ENCODE measurements around the gene SETD7. TPM values are rescaled to one million over a fixed set of nuclear protein-coding genes. Genes with fewer than 3 reads are reported as not detected.

Gene SETD7
- total and polyA plus RNA-seq, 2 experiments from 2014 or later: 4.8 to 20.4 TPM

DNA sequence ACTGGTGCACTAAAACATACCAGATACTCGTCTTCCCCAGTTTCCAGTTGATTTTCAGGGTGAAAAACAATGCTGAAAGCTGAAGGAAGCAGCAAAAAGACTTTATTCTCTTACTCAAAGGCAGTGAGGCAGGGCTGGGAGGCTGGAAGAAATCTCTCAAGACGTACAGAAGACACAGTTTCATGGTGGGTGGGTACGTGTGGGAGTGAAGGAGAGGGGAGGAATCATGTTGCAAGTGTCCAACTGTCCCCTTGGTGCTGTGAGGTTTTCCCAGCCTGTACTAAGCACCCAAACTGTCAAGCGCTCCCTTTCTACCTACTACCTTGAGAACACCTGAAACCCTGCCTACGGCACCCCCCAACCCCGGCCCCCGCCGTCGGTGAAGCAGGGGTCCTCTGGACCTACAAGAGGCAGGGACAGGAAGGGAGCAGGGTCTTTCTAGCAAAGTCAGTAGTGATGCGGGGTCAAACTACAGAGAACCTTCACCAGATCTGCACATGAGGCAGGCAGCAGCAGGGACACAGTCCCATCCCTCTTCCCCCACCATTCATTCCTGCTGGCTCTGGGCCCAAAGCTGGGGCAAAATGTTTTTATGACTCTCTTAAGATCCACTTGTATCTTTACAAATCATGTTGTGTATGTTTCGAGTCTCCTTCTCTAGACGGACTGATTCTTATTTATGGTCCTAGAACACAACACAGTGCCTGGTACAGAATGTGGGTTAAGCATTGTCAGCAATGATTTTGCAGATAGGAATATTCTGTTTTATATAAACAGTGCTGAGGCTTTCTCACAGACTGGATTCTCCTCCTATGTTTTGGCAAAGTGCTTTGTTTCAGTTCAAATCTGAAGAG lies 2.4 kb upstream of the SETD7 start:
- no peaks in the 10 kb centered on the region for H3K9me3 ChIP-seq (ENCODE audit: low read depth)
- no peak for DNase-seq (ENCODE audit: low read depth in 1 of 2, low spot score in 1 of 2)
- H3K27me3 ChIP-seq: peaks cover 14% of the 10 kb centered on the region
- H3K4me1 ChIP-seq (ENCODE audit: low read depth): peaks cover 31% of the 10 kb centered on the region
- TF ChIP-seq, protein P1, sequence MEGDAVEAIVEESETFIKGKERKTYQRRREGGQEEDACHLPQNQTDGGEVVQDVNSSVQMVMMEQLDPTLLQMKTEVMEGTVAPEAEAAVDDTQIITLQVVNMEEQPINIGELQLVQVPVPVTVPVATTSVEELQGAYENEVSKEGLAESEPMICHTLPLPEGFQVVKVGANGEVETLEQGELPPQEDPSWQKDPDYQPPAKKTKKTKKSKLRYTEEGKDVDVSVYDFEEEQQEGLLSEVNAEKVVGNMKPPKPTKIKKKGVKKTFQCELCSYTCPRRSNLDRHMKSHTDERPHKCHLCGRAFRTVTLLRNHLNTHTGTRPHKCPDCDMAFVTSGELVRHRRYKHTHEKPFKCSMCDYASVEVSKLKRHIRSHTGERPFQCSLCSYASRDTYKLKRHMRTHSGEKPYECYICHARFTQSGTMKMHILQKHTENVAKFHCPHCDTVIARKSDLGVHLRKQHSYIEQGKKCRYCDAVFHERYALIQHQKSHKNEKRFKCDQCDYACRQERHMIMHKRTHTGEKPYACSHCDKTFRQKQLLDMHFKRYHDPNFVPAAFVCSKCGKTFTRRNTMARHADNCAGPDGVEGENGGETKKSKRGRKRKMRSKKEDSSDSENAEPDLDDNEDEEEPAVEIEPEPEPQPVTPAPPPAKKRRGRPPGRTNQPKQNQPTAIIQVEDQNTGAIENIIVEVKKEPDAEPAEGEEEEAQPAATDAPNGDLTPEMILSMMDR (IDR thresholded peaks at IDR 0.05; ENCODE audit: low read depth, low read length): no peak
- H3K36me3 ChIP-seq: no peaks in the 10 kb centered on the region
- H3K27ac ChIP-seq: no peak overlapping the region
- no peak overlapping the region for H3K4me3 ChIP-seq

- TF ChIP-seq, protein P1 (IDR thresholded peaks at IDR 0.05; ENCODE audit: low read depth, low read length): no peak
- Histone ChIP-seq H3K36me3 (no peaks in the 10 kb centered on the region), H3K4me3 (peak overlapping the region; percentile 71), H3K27ac (no peak overlapping the region), H3K9me3 (ENCODE audit: low read depth) (no peaks in the 10 kb centered on the region), H3K27me3 (peaks cover 14% of the 10 kb centered on the region), H3K4me1 (ENCODE audit: low read depth) (peaks cover 39% of the 10 kb centered on the region)
- no peak for DNase-seq (ENCODE audit: low read depth in 1 of 2, low spot score in 1 of 2)
These were observed 1.6 kb upstream of the SETD7 start for GRCh38 chr4:139557556-139558110.

DNA sequence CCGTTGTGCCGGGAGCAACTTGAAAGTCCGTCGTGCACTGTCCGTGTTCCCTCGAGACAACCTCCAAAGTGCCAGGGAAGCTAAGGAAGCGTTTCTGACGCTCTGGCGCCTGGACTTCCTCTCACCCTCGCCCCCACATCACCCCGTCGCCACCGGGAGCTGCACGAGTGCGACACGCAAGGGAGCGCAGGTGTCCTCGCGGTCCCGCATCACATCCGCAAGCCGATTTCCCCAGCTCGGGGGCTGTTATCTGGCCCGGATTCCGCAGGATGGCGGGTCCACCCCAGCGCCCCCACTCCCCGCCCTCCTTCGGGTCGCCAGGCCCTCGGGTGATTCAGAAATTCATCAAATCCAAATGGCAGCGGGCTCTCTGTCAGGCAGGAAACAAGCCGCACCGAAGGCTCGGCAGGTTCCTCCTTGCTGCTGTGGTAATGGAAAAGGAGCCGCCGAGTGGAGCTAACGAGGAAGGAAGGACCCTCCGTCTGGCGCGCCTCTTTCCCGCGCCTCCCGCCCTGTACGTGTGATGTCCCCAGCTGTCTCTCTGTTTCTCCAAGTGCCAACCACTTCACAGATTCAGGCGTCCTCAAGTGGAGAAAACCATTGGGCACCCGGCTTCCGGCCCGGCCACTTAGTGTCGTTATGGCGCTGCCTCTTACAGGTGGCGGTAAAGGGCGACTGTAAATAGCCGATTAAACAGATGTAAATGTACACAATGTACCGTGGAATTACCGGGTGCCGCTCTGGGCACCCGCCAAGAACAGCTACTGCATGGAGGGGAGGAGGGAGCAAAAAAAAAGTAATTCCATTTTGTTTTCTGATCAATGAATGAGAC lies 921 bp upstream of the SETD7 start:
- Histone ChIP-seq H3K9me3 (ENCODE audit: low read depth) (no peaks in the 10 kb centered on the region), H3K27me3 (peaks cover 14% of the 10 kb centered on the region)
- DNase-seq (ENCODE audit: low read depth in 1 of 2, low spot score in 1 of 2): peak in 1 of 2 donors; percentile 63

DNA sequence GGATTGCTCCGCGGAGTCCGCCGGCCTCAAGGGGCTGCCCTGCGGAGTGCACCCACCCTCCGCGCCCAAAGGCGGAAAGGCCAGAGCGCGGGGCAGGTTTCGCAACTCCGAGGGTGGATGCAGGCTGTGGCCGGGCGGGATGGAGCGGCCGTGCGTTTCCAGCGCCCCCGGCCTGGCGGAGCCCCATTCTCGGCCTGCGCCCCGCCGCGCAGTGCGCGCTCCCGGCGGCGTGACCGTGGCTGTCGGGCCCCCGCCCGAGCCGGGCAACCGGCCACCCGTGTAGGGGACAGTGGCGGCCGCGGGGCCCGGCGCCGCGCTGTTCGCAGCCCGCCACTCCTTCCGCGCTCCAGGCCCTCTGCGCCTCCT lies 331 bp downstream of the SETD7 start:
- peak overlapping the region; percentile 71 for H3K4me3 ChIP-seq
- H3K9me3 ChIP-seq (ENCODE audit: low read depth): no peaks in the 10 kb centered on the region
- peaks cover 54% of the 10 kb centered on the region for H3K4me1 ChIP-seq (ENCODE audit: low read depth)
- DNase-seq (ENCODE audit: low read depth in 1 of 2, low spot score in 1 of 2): peak in 1 of 2 donors; percentile 42
- peak overlapping the region; percentile 70 for H3K27ac ChIP-seq
- peaks cover 14% of the 10 kb centered on the region for H3K27me3 ChIP-seq
- TF ChIP-seq, protein P1 (IDR thresholded peaks at IDR 0.05; ENCODE audit: low read depth, low read length): no peak
- H3K36me3 ChIP-seq: no peaks in the 10 kb centered on the region

More for the DNA sequence above, 921 bp upstream of the SETD7 start:
- H3K36me3 ChIP-seq: no peaks in the 10 kb centered on the region
- TF ChIP-seq, protein P1 (IDR thresholded peaks at IDR 0.05; ENCODE audit: low read depth, low read length): no peak
- peaks cover 45% of the 10 kb centered on the region for H3K4me1 ChIP-seq (ENCODE audit: low read depth)
- H3K4me3 ChIP-seq: peak overlapping the region; percentile 71
- H3K27ac ChIP-seq: no peak overlapping the region

DNA sequence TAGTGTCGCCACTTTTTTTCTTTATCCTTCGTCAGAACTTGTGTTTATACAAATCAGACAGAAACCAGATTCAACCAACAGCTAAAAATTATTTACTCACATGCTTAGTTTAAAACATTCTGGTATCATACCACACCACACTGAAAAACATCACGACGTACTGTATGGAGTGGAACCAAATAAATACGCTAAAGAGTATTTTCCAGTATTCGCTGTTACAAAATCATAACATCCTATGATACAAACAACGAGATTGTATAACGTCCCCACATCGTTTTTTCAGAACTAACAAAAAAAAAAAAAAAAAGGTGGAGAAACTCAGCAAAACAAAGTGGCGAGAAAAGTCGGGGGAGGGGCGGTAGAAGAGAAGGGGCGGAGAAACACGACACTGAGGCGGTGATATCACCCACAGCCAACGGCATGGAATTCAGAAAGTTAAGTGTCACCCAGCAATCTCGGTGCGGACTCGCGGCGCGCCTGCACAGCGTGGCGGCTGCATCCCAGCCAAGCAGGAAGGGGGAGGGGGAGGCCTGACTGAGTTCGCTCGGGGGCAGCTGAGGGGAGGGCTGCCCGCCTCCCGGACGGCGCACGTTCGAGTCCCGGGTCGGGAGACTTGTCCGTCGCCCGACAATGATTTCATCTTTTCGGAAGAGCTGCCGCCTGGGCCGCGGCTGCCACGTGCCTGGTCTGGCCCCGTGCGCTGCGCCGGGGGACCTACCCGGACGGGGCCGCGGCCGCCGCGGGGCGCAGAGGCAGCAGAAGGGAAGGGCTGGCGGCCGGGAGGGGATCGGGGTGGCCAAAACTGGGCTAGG lies 920 bp downstream of the SETD7 start:
- Histone ChIP-seq H3K4me3 (peak overlapping the region; percentile 71), H3K27ac (peak overlapping the region; percentile 70), H3K9me3 (ENCODE audit: low read depth) (no peaks in the 10 kb centered on the region), H3K36me3 (no peaks in the 10 kb centered on the region), H3K27me3 (peaks cover 14% of the 10 kb centered on the region), H3K4me1 (ENCODE audit: low read depth) (peaks cover 48% of the 10 kb centered on the region)
- TF ChIP-seq, protein P1 (IDR thresholded peaks at IDR 0.05; ENCODE audit: low read depth, low read length): no peak
- DNase-seq (ENCODE audit: low read depth in 1 of 2, low spot score in 1 of 2): peak; percentile 94 to 96

All from cardiac muscle cell (in vitro differentiated cells and primary cell).